Eye (tissue), 1 donor: ENCODE results near the gene VEGFA.

Experiments used
- DNase-seq: peaks from one replicate; pipeline ENCODE4 v3.0.0-alpha.2; 2015

Gene VEGFA

DNA sequence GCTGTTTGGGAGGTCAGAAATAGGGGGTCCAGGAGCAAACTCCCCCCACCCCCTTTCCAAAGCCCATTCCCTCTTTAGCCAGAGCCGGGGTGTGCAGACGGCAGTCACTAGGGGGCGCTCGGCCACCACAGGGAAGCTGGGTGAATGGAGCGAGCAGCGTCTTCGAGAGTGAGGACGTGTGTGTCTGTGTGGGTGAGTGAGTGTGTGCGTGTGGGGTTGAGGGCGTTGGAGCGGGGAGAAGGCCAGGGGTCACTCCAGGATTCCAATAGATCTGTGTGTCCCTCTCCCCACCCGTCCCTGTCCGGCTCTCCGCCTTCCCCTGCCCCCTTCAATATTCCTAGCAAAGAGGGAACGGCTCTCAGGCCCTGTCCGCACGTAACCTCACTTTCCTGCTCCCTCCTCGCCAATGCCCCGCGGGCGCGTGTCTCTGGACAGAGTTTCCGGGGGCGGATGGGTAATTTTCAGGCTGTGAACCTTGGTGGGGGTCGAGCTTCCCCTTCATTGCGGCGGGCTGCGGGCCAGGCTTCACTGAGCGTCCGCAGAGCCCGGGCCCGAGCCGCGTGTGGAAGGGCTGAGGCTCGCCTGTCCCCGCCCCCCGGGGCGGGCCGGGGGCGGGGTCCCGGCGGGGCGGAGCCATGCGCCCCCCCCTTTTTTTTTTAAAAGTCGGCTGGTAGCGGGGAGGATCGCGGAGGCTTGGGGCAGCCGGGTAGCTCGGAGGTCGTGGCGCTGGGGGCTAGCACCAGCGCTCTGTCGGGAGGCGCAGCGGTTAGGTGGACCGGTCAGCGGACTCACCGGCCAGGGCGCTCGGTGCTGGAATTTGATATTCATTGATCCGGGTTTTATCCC, at the start of gene VEGFA:
Gene VEGFA (plus strand): TSS at position 686 of the 846 bp plus-strand sequence.
- peak; percentile 97 for DNase-seq

DNA sequence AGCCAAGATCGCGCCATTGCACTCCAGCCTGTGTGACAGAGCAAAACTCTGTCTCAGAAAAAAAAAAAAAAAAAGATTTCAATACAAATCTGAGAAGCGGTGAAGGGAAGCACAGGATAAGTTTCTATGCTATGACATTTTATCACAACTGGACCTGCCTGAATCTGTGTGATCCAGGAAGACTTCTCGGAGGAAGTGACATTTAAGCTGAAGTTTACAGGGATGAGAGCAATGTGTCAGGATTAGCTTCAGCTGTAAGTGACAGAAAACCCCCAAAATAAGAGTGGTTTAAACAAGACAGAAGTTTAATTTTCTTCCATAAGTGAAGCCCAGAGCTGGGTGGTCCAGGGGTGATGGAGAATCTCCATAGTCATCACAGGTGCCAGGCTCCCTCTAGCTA, 49.0 kb upstream of the VEGFA start:
- DNase-seq = no peak

DNA sequence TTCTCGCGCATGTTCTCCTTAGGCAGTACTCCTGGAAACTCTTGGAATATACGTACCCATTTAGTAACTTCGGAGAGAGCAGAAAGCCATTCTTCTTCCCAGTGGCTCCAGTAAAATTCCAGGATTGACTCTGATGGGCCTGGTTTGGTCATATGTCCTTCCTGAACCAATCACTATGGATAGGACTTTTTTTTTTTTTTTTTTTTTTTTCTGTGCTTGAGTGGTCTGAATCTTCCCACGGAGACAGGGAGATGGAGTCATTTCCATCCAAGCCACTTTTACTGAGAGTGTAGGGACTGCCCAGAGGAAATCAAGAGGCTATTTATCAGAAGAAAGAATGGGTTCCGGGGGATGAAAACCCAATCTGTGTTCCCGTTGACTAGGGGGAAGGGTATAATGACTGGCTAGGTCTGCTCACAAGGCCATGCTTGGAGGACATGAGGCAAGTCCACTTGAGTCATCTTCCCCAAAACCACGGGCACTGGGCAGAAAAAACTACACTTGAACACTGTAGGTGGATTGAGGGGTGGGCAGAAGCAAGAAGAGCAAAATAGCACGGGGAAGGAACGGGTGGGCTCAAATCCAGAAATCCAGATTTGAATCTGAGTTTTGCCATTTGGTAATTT, 47.0 kb upstream of the VEGFA start:
- DNase-seq = no peak

DNA sequence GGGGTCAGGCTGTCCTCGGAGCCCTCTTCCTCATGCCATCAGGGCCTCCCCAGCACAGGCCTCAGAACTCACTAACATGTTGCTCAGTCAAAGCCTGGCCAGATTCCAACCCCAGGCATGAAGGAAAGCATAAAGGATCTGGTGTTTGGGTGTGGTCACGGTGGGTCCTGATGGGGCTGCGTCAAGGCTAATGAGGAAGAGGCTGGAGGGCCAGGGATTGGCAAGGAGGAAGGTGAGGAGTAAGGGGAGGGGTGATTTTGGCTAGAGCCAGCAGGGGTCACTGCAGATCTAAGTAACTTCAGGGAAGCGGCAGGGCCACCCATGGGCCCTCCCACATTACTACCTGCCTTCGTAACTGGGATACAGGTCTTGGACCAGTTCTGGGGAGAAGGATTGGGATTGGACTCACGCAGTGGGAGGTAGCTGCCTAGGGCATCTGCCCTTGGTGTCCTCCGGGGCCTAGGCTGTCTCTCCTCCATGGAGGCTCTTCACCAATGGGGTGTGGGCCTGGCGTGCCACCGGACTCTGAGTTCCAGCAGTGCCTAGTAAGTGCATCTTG, 46.2 kb upstream of the VEGFA start:
- peak; percentile 76 for DNase-seq

DNA sequence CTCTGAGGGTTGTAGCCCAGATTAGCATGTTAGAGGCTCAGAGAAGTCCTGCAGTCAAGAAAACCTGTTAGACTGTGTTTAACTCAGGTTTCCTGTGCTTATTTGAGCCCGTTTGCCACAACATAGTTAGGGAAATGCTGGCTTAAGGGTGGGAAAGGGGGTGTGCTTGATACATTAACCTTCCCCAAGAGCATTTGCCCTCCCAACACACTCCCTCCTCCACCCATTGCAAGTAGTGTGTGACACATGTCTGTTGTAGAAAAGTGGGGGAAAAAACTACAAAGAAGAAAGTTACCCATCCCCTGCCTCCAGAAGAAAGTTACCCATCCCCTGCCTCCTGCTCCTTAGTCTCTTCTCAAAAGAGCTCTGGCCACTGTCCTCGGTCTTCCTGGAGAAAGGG, 45.7 kb upstream of the VEGFA start:
- no peak for DNase-seq

DNA sequence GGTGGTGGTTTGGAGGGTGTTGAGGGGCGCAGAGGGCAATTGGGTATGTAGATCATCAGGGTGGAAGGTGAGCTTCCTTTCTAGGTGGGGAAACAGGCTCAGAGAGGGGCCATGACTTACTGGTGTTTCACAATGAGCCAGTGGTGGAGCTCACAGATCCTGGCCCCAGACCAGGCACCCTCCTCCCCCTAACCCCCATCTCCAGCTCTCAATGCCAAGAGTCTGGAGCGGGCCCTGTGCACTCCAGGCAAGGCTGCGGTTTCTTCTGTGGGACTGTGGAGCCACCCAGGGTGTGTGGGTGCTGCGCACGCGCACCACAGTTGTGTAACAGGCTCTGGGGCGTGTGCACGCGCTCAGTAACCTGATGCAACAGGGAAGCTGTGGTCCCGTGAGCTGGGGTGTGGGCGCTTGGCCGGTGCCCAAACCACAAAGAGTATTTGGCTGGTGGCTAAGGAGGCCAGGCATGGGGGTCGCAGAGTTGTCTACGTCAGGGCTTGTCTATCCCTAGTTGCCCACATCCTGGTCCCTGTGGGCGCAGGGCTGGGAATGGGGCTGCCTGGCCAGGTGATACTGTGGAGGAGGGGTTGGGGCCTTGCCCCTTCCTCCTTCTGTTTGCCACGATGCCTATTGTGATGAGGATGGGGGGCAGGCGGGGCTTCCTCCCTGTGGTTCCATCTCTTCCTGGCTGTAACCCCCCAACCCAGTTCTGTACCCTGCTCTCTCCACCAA, 44.9 kb upstream of the VEGFA start:
- peak; percentile 54 for DNase-seq

DNA sequence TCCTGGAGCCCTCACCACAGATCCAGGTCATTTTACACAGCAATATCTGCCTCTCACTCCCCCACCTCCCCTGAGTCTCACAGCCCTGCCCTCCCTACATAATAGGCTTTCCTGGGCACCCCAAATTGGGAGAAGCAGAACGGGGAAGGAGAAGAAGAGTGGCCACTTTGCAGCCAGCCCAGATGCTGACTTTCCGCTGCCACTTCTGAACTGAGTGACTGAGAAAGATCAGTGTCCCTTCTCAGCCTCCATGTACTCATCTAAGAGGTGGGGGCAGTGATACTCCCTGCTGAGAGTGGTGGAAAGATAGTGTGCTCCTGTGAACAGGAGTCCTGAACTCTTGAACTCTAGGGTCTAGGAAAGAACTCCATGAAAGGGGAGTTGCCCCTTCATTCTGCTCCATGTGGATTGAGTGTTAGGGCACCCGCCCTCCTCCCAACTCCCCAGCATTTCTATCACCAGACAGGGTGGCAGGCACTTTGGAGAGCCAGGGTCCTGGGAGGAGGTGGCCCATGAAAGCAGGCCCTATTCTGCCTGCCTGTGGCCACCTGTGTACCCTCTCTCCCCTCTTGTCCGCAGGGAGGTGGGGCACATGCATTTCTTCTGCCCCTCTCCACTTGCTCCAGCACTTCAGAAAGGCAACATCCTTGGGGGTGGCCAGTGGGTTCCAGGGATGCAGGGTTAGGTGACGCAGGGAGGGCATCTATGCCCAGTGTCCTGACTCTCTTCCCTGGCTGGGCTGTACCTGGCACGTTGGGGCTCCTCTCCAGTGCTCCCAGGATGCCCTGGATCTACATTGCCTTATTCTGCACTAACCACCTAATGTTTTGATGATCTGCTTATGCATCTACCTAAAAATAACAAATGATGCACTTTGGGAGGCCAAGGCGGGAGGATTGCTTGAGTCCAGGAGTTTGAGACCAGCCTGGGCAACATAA, 44.1 kb upstream of the VEGFA start:
- DNase-seq = no peak

DNA sequence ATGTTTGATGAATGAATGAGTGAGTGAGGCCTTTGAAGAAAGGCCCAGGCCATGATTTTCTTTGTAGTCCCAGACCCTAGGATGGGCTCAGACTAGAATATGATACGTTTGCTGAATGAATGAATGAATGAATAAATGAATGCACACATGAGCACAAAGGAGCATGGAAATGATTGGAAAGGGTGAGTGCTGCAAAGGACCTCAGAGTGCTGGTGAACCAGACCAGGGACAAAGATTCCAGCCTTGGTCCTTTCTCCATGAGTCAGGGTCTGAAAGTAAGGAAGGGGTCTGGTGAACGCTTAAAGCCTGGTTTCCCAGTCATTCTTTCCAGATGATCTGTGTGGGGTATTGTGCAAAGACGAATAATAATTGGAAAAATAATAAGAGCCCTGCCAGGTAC, 42.4 kb upstream of the VEGFA start:
- no peak for DNase-seq

DNA sequence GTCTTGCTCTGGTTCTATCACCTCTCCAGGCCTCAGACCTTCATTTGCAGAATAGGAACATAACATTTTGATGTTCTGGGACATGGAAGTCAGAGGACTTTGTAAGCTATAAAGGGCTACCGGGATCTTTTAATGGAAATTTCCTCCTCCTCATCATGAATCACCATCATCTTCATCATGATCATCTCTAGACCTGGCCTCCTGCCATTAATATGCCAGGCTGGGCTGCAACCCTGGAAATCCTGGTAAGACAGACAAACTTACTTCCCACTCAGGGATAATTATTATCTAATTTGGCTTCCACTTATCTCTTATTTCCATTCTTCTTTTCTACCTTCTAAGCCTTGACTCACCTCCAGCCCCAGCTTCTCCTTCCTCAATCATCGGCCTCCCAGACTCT, 41.4 kb upstream of the VEGFA start:
- DNase-seq = no peak

DNA sequence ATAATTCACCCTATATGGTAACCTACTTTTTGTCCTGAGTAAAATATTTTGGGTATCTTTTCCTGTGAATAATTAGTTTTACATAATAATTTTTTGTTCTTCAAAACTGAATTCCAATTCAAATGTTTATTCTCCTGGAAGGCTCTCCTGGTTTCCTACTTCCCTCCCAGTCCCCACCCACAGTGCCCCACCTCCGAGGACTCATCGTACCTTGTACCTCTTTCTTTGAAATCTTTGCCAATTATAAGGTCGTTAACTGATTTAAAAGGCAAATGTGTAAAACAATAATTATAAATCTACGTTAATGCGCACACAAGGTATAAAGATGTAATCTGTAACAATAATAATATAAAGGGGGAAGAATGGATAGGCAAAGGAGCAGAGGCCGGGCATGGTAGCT, 40.5 kb upstream of the VEGFA start:
- DNase-seq = no peak

DNA sequence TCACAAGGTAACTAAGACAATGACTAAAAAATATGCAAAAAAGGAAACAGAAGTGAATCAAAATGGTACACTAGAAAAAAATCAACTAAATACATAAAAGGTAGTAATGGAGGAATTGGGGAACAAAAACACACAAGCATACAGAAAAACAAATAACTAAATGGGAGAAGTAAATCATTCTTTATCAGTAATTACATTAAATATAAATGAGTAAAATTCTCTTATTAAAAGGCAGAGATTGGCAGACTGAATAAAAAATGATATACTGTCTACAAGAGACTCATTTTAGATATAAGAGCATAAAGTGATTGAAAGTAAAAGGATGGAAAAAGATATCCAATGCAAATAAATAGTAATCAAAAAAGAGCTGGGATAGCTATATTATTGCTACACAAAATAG, 39.4 kb upstream of the VEGFA start:
- no peak for DNase-seq

DNA sequence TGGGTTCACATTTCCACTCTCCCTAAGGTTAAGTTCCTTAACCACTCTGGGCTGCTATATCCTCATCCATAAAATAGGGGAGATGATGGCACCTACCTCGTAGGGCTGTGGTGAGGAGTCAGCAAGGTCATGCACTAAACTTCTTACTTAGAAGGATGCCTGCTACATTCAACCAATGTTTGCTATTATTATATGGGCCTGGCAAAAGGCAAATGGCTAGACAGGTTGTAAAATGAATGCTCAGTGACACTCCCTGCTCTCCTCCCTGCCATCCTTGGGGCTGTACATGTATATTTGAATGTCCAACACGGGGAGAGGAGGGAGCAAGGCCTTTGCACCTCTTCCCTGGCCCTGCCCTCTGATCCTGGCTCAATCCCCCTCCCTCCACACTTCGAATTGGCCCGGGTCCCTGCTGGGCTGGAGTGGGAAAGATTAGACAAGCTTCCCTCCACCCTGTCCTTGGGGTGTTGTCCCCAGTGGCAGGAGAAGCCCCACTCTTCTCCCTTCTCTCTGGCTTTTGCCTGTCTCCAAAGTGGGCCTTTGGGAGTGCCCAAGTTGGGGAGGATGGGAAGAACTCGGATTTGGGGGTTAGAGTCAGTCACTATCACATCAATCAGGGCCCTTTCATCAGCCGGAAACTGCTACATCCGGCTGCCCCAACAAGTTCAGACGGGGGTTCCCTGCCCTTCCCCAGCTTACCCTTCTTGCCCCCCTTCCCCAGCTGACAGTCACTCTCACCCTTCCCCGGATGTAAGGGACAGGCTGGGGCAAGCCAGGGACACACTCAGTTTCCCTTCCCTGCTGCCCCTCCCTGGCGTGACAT, 36.3 kb upstream of the VEGFA start:
- DNase-seq = no peak

DNA sequence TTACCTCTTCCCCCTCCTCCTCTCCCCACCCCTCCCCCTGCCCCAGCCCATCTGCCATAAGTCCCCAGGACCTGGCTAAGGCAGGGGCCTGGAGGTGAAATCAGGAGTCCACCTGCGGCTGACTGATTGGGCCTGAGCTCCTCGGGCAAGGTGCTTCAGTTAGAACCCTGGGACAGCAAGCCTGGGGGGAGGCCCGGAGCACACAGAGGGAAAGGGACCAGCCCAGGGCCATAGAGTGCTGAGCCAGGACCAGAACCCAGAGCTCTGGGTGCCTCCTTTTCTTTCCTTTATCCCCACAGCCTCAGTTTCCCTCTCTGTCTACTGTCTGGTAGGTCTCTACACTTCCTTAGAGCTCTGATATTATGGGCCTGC, 35.7 kb upstream of the VEGFA start:
- DNase-seq = no peak

DNA sequence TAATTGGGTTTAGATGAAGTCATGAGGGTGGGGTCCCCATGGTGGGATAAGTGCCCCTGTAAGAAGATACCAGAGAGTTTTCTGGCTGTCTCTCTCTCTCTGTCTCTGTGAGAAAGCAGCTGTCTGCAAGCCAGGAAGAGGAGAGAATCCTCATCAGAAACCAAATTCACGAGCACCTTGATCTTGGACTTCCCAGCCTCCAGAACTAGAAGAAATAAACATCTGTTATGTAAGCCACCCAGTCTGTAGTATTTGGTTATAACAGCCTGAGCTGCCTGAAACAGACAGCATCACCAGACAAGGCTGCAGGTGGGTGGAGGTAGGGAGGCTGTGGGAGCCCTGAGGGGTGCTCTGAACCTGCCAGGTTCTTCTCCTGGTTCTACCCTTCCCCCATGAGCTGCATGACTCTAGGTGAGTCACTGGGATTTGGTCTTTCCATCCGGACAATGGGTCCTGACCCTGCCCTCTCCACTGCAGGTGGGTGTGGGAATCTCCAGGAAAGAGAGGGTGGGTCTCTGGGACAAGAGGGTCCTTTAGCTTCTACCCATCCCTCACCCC, 34.3 kb upstream of the VEGFA start:
- no peak for DNase-seq

DNA sequence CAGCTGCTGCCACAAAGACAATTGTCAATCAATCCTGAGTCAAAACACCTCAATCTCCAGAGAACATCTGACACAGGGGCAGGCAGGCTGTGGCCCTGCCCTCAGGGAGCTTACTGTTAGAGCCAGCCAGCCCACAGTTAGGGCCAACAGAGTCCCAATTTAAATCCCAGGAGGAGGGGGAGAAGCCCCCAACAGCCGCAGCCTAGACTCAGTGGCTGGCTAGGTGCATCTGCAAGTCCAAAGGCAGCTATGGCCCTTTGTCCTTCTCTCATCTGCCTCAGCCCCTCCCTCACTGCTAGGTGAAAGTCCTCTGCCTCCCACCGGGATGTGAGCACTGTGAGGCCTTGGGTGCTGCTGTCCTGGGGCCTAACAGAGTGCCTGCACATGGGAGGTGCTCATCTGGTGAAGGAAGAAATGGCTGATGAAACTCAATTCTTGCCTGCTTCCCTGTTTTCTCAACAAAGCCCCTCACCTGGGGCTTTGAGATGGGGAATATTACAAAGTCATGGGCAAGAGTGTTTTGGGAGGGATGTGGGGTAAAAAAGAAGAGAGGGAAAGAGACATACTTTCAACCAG, 33.7 kb upstream of the VEGFA start:
- DNase-seq = no peak

DNA sequence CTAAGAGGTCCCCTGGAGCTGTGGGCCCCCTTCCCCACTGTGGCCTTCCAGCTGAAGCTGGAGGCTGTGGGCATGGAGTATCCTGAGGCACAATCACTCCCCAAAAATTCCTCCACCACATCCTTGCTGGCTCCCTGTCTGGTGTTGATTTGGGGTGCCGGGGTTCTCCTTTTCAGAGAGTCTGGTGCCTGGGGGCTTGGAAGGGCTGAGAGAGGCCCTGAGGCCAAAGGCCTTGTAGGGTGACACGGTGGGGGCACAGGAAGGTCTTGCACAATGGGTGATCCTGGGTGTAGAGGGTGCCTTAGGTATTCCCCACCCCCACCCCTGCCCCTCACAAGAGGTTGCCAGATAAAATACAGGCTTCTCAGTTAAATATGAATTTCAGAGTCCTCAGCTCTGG, 33.2 kb upstream of the VEGFA start:
- DNase-seq = no peak

DNA sequence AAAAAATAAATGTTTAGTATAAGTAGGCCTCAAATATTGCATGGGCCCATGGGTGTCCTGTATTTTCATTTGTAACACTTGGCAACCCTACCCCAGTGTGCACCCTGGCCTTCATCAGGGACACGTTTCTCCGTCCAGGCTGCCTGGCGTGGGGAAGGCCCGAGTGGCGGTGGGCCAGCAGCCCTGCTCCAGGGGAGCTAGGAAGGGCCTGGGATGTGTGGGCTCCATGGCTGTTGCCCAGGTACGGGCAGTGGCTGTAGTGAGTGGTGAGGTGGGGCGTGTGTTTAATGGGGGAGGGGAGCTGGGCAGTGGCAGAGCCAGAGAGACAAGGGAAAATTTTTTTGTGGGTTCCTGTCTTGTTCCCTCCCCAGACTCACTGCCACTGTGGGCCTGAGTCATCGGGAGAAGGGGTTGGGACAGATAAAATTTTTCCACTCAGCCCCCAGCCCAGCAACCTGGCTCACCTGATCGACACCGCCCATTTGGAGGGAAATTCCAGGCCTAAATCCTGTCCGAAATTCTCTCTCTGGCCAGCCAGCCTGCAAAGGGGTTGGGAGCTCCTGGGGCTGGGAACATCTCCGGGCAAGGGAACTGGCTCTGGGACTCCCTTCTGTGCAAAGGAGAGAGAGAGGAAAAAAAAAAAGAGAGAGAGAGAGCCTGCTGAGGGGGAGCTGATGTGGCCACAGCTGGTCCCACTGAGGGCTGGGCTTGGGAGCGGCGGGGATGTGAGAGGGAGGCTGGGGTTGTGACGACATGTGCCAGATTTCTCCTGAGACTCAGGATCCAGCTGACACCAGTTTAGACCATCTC, 32.5 kb upstream of the VEGFA start:
- peak; percentile 41 for DNase-seq

DNA sequence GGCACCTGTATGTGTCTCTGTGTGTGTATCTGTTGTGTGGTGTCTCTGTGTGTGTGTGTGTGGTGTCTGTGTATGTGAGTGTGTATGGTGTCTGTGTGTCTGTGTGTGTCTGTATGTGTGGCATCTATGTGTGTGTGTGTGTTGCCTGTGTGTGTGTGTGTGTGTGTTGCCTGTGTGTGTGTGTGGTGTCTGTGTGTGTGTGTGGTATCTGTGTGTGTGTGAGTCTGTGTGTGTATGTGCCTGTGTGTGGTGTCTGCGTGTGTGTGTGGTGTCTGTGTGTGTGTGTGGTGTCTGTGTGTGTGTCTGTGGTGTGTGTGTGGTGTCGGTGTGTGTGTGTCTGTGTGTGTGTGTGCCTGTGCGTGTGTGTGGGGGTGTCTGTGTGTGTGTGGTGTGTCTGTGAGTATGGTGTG, 31.7 kb upstream of the VEGFA start:
- DNase-seq = no peak

DNA sequence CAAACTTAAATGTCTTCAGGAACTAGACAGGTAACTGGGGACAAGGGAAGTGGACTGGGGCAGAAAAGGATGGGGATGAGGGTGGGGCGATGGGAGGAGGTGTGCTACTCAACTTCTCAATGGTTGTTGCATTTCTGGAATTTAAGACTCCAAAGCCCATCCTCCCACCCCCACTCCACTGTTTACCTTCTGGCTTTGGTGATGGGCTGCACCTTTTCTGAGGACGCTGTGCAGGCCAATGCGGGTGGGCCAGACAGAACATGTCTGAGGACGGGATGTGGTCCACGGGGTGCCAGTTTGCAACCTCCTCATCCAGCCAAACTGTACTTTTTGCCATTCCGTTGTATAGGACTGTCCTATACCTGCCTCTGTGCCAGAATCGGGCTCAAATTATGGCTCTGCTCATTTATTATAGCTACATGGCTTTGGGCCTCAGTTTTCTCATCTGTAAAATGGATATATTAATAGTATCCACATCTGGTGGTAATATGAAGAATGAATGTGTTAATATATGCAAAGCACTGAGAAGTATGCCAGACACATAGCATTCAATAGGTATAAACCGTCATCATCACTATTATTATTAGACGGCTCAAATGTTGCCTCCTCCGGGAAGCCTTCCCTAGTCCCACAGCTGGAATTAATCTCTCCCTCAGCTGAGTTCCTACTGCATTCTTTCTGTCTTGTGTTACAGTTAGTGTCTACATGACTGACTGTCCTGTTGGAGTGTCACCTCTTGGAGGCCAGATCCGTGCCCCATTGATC, 31.0 kb upstream of the VEGFA start:
- no peak for DNase-seq
